UCSD-AML1 (cell line): ENCODE measurements around the gene F10.

ENCODE experiments used
- DNase-seq: peaks from one replicate; lab custom pipeline; 2025; ENCODE audit not compliant: unreplicated experiment; lab: John Stamatoyannopoulos, UW

F10 gene

DNA sequence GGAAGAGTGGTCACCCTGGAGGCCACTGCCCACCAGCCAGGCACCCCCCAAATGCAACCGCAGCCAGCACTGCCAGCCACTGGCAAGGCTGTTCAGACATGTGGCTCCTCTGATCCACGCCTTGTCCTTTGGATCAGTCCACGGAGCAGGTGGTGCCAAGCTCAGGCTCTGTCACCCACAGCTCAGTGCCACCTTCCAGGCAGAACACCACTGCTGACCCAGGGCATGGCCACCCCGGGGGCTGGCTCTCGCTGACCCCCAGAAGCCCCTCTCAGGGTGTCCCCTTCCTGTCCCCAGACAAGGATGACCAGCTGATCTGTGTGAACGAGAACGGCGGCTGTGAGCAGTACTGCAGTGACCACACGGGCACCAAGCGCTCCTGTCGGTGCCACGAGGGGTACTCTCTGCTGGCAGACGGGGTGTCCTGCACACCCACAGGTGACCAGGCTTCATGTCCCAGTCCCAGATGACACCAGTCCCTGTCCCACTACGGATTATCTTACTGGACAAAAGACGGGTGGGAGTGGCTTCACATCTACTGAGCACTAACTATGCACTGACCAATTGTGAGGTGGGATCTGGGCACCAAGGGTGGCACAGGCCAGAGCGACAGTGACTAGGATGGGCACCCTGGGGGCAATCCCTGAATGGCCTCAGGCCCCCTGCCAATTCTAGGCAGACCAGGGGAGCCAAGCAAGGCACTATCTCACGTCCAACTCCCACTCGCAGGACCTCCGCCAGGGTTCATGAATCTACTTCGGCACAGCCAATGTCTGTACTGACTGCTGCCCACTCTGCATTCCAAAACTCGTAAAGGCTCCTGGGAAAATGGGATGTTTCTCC is 7.0 kb upstream of the F10 start:
- DNase-seq = no peak

DNA sequence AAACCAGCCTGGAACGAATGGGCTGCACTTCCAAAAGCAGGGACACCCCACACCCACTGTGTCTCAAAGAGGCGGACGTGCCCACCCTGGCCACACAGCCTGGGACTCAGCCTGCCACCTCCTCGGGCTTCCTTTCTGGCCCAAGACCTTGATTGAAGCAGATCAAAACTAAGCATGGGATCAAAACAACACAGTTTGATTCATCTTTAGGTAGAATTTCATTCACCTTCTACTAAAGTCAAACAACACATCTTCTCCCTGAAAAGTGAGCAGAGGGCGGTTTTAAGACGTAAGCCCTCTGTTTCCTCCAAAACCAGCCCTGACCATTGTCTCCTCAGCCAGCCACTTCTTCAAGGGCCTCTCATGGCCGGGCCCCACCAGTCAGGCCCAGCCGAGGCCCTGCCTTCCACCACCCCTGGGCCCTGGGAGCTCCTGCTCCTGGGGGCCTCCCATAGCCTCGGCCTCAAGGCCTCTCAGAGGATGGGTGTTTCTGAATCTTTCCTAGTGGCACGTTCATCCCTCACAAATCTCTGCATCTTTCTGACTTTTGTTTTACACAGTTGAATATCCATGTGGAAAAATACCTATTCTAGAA is 6.3 kb upstream of the F10 start:
- no peak for DNase-seq

DNA sequence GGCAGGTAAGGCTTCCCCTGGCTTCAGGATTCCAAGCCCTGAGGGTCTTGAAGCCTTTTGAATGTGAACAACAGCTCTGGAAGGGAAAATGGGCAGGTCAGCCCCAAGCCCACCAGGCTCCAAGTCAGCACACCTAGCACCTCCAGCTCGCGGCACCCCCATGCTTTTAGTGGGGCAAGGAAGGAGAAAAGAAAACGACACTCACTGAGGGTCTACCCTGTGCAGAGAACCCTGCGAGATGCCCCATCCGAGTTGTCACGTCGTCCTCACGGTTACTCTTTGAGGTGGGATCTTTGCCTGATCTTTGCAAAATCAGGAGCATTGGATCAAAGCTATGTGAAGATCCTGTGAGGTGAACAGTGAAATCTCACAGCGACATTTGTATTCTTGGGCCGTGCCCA is 5.7 kb upstream of the F10 start:
- no peak for DNase-seq

DNA sequence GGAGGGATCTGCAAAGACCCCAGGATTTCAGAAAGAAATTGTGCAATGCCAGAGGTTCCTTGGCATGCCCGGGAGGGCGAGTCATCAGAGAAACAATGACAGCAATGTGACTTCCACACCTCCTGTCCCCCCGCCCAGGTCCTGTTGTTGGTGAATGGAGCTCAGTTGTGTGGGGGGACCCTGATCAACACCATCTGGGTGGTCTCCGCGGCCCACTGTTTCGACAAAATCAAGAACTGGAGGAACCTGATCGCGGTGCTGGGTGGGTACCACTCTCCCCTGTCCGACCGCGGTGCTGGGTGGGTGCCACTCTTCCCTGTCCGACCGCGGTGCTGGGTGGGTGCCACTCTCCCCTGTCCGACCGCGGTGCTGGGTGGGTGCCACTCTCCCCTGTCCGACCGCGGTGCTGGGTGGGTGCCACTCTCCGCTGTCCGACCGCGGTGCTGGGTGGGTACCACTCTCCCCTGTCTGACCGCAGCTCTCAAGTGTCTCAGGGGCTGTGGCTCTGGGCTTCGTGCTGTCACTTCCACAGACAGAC is 5.2 kb upstream of the F10 start:
- DNase-seq = no peak

DNA sequence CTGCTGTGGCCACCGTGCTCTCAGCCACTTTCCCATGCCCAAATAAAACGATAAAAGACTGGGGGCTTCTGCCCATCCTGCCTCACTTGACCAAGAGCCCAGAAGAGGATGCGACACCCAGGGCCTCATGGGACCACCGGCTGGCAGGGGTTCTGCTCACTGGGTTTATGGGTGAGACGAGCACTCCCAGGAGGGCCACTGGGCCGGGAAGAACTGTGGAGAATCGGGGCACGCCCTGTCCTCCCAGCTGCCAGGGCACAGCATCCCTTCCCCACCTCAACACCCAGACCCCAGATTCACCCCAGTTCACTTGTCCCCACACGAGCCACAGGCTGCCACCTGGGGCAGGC is 4.7 kb upstream of the F10 start:
- DNase-seq = no peak

DNA sequence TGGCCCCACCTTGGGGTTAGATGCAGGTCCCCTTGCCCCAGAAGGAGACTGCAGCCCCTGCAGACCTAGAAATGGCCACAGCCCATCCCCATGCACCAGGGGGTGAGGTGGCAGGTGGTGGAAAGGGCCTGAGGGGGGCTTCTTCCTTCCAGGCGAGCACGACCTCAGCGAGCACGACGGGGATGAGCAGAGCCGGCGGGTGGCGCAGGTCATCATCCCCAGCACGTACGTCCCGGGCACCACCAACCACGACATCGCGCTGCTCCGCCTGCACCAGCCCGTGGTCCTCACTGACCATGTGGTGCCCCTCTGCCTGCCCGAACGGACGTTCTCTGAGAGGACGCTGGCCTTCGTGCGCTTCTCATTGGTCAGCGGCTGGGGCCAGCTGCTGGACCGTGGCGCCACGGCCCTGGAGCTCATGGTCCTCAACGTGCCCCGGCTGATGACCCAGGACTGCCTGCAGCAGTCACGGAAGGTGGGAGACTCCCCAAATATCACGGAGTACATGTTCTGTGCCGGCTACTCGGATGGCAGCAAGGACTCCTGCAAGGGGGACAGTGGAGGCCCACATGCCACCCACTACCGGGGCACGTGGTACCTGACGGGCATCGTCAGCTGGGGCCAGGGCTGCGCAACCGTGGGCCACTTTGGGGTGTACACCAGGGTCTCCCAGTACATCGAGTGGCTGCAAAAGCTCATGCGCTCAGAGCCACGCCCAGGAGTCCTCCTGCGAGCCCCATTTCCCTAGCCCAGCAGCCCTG is 4.2 kb upstream of the F10 start:
- no peak for DNase-seq

DNA sequence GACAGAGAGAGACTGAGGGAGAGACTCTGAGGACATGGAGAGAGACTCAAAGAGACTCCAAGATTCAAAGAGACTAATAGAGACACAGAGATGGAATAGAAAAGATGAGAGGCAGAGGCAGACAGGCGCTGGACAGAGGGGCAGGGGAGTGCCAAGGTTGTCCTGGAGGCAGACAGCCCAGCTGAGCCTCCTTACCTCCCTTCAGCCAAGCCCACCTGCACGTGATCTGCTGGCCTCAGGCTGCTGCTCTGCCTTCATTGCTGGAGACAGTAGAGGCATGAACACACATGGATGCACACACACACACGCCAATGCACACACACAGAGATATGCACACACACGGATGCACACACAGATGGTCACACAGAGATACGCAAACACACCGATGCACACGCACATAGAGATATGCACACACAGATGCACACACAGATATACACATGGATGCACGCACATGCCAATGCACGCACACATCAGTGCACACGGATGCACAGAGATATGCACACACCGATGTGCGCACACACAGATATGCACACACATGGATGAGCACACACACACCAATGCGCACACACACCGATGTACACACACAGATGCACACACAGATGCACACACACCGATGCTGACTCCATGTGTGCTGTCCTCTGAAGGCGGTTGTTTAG is 3.3 kb upstream of the F10 start:
- no peak for DNase-seq

DNA sequence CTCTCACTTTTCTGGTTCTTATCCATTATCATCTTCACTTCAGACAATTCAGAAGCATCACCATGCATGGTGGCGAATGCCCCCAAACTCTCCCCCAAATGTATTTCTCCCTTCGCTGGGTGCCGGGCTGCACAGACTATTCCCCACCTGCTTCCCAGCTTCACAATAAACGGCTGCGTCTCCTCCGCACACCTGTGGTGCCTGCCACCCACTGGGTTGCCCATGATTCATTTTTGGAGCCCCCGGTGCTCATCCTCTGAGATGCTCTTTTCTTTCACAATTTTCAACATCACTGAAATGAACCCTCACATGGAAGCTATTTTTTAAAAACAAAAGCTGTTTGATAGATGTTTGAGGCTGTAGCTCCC is 2.8 kb upstream of the F10 start:
- no peak for DNase-seq

DNA sequence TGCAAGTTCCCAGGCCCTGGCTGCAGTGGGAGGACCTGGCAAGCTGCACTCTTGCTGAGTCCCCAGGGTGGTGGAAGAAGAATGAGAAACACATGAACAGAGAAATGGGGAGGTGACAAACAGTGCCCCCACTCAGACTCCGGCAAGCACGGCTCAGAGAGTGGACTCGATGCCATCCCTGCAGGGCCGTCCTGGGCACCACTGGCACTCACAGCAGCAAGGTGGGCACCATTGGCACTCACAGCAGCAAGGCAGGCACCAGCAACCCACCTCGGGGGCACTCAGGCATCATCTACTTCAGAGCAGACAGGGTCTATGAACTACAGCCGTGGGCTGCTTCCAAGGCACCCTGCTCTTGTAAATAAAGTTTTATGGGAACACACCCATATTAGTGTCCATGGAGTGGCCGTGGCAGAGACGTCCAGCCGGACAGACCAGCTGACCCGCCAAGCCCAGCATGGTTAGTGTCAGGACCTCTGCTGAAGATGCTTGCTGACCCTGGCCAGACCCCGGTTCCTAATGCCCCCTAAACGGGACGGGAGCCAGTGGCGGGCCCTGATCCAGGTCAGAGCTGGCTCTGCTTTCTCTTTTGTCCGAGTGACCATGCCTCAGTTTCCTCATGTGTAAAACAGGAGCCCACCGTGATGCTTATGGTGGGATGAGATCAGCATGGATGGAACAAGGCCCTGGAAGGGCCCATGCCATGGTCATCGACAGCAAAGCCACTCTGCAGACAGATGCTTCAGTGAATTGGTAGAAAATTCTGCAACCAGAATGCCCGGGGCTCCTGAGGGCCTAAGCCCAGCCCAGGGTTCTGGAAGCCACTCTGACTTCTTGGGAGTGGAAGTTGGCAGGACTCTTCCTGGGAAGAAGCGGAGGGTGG is 2.1 kb upstream of the F10 start:
- no peak for DNase-seq

DNA sequence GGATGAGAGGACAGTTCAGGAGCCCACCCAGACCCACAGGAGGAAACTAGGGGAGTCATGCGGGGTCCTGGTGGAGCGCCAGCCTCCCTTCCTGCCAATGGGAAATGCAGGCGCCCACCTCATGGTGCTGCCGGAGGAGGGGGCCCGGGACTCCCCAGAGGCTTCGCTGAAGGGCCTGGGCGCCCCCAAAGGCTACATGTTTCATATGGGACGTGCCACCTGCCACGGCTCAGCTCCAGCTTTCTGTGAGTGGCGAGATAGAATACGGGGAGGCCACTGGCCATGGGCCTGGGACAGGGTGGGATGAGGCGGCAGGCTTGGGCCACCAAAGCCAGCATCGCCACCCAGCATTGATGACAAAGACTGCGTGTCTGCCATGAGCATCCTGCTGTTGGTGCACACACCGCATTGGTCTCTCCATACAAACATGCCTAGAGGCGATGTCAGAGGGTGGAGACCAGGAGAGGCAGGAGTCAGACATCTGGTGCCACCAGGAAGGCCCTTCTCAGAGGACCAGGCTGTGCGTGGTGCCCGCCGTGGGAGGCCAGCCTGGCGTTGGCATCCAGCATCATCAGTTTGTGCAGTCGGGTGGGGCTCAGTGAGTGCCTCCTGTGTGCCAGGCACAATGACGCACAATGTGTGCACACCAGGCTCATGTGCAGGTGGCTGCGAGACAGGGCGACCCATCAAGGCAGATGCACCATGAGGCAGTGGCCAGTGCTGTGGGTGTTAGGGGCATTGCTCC is 1.2 kb upstream of the F10 start:
- no peak for DNase-seq

DNA sequence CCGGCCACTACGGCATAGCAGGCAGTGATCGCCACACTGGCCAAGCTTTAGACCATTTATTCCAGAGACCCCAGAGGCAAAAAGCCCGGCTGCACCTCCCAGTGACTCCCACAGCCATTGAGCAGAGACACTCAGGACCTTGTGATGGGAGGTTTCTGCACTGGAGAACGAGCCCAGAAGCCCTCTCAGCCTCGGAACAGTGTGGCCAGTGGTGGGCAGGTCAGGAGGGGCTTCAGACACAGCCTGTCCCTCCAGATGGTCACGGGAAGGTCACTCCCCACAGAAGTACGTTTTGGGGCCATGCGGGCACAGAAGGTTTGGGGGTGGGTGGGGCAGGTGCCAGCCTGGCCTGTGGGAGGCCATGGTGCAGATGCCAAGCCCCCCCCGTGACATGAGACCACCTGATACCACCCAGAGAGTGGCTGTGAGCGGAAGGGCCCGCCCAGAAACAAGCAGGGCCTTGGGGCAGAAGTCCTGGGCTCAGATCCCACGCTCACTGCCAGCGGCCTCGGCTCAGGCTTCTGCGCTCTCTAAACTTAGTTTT is 599 bp upstream of the F10 start:
- no peak for DNase-seq

DNA sequence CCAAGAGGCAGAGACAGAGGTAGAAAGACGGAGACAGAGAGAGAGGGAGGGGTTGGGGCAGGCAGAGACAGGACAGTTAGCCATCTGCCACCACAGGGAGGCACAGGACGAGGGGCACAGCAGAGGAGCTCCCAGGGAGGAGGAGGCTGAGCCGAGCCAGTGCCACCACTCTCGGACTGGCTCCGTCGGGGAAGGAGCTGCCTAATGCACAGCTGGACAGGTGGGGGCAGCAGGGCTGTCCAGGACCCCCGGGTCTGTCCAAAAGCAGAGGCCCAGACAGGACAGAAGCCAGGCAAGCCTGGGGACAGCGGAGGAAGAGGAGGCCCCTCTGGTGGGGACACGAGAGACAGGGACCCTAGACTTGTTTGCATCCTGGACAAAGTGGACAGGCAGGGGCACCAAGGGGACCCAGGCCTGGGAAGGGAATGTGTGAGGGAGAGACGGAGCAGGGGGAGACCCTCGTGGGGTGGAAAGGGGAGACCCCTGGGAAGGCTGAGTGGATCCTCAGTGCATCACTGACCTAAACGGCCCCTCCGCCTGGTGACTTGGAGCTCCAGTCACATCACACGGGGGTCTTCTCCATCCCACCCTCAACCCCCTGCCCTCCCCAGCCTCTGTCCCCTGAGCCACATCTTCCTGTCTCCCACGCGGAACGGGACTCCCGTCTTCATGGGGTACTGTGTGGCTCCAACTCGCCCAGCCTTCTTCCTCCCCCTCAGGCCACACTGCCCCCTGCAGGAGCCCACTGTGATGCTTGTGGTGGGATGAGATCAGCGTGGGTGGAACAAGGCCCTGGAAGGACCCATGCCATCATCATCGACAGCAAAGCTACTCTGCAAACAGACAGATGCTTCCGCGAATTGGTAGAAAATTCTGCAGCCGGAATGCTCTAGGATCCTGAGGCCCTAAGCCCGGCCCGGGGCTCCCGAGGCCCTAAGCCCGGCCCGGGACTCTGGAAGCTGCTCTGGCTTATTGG is 915 bp downstream of the F10 start:
- DNase-seq = peak; percentile 41

DNA sequence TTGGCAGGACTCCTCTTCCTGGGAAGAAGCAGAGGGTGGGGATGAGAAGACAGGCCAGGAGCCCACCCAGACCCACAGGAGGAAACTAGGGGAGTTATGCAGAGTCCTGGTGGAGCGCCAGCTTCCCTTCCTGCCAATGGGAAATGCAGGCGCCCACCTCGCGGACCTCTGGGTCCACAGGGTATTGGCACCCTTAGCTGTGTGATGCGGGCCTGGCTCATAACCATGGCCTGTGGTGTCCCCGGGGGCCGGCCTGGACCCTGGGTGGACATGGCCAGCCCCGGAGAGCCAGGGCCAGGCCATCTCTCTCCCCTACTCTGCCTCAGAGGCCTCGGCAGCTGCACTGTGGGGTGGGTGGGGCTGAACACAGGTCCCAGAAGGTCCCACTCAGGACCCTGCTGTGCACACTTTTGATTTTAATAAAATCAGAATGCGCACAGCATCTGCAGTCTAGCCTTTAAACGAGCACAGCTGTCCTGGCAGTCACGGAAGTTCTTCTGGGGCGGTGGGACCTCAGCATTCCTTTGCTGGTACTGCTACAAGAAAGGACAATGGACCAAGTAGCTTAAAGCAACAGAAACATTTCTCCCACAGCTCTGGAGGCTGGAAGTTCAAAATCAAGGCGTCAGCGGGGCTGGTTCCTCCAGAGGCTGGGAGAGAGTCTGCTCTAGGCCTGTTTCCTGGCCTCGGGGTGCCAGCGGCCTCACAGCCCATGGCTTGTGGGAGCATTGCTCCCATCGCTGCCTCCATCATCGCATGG is 1.8 kb downstream of the F10 start:
- no peak for DNase-seq

DNA sequence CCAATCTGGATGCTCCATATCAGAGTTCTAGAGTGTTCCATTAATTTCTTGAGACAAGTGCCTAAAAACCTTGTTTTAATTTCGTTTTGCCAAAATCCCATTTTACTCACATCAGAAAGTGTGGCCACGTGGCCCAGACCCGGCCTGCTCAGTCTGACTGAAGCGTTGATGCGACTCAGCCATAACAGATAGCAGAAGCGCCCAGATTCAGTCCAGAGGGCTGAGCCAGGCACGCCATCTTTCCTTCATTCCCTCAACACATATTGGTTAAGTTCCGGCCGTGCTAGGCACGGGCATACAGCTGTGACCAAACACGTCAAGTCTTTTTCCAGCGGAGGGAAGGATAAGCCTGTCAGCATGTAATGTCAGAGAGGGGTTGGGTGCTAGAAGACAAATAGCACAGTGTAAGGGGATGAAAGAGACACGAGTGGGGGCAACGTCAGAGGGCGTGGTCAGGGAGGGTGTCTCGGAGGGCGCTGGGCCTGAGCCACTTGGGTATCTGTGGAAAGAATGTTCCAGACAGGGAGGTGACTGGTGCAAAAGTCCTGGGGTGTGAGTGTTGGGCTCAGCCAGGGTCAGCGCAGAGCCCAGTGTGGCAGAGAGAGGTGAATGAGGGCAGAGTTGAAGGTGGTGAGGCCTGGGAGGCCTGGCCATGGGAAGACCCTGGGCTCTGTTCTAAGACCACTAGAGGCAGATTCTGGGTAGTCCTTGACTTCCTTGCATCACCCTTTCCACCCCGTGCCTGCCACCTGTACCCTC is 3.1 kb downstream of the F10 start:
- no peak for DNase-seq

DNA sequence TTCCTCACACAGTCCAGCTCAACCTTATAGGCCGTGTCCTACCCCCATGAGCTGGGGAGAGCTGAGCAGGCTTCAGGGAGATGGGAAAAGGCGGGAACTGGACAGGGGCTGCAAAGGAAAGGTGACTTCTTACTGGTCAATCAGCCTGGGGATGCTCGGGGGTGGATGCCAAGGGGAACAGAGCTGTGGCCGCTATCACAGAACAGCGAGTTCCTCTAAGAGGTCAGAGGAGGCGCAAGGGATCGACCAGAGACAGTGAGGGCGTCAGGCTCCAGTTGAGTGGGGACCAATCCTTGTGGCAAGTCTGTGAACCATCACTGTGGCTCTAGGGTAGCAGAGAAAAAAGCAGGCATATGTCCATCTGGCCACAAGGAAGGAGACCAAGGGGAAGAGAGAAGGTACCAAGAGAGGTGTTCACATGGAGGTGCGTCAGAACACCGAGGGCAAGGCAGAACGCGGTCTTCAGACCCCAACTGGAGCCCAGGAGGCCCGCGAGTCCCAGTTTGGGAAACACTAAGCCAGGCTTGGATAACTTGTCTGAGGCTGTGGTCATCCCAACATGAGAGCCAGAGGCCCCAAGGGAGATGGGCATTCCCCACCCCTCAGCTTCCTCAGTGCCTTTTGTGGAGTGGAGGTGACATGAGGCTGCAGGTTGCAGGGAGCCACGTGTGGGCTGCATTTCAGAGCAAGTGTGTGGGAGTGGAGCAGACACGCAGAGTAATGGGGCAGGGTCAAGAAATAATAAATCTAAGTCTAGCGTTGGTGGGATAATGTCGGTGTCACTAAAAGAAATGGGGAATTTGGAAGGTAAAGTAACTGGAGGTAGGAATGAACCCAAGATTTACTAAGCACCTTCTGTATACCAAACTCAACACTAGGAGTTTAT is 3.9 kb downstream of the F10 start:
- no peak for DNase-seq

DNA sequence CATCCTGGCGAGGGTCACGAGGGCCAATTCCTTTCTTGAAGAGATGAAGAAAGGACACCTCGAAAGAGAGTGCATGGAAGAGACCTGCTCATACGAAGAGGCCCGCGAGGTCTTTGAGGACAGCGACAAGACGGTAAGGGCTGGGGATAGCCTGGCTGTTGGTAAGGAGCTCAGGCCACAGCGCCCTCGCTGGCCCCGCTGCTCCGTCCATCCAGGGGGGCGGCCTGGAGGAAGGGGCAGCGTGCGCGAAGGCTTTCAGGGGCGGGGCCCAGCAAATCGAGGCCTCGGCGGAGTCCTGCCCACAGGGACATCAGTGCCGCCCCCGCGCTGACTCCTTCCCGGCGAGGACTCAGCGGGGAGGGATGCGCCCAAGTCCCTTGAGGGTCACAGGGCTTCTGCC is 6.9 kb downstream of the F10 start:
- DNase-seq = no peak
